ENCODE data around the gene SLC25A17.
"Not testable (repeated sequence)": the region's sequence is repeated elsewhere in the genome, so short reads cannot be mapped to it uniquely, and the experiment has no call there.

Gene SLC25A17

DNA sequence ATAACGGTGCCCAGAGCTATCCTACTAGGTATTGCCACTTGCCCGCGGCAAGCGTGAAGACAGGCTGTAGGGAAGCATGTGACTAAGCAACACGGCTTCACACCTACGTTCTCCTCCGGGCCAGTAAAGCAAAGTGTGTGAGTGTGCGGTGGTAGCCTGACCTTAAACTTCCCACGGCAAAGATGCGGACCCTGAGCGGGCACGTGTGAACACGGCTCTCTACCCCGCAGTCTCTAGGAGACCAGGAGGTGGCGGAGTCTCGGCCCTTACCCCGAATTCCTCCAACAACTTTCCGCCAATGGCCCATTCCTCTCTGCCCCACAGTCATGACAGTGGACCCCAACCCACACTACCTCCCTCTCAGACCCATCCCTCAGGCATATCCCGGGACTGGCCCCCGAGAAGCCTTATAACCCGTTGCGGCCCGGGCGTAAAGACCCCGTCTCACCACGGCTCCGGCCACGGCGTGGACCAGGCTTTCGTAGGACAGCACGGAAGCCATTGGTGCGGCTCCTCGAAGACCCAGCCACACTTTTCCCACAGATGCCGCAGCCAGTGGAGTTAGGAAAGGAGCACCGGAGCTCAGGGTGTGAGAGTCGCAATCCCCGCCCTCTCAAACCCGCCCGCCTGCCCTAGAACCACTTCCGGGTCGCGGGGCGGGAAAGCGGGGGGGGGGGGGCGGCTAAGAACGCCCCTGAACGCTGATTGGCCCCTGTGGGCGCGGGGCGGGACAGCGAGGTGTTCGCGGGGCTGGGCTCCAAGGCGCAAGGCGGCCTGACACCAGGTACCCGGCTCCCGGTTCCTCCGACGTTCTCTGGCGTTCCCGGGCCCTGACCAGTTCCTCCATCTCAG lies at the start of gene SLC25A17:
SLC25A17 (minus strand) TSS at position 600 of the 852 bp plus-strand sequence; CDS start at position 502, 98 bp downstream.
- H3K4me3 ChIP-seq (ENCODE audit: control insufficient read depth, low read depth, low read length), result peak within 1 kb of the TSS; percentile 99
- TF ChIP-seq CTCF (conservative IDR thresholded peaks at IDR 0.05; ENCODE audit: control insufficient read depth, insufficient read depth, low read depth, low read length), result peak; percentile 43
- DNase-seq (ENCODE audit: low read depth), result peak; percentile 68

DNA sequence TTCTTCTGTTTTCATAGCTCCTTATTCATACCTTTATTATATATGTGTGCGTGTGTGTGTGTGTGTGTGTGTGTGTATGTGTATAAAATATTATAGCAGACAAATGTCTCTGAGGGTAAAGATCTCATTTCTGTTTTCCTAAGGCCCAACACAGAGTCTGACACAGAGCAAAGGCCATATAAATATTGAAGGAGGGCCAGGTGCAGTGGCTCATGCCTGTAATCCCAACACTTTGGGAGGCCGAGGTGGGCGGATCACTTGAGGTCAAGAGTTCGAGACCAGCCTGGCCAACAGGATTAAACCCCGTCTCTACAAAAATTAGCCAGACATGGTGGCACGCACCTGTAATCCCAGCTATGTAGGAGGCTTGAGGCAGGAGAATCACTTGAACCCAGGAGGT lies 49.2 kb upstream of the SLC25A17 start:
- DNase-seq (ENCODE audit: low read depth); H3K4me3 ChIP-seq (ENCODE audit: control insufficient read depth, low read depth, low read length): not testable (repeated sequence)

- no peak overlapping the region for H3K4me3 ChIP-seq (ENCODE audit: control insufficient read depth, low read depth, low read length)
- TF ChIP-seq CTCF (conservative IDR thresholded peaks at IDR 0.05; ENCODE audit: control insufficient read depth, insufficient read depth, low read depth, low read length), result no peak
- no peak for DNase-seq (ENCODE audit: low read depth)
Measured at GRCh38 chr22:40867109-40867508, 48.0 kb upstream of the SLC25A17 start.

- no peak overlapping the region for H3K4me3 ChIP-seq (ENCODE audit: control insufficient read depth, low read depth, low read length)
- DNase-seq (ENCODE audit: low read depth), result no peak
- TF ChIP-seq CTCF (conservative IDR thresholded peaks at IDR 0.05; ENCODE audit: control insufficient read depth, insufficient read depth, low read depth, low read length), result no peak
Measured at GRCh38 chr22:40862537-40862936, 43.4 kb upstream of the SLC25A17 start.

- no peak for DNase-seq (ENCODE audit: low read depth)
- TF ChIP-seq CTCF (conservative IDR thresholded peaks at IDR 0.05; ENCODE audit: control insufficient read depth, insufficient read depth, low read depth, low read length), result no peak
- H3K4me3 ChIP-seq (ENCODE audit: control insufficient read depth, low read depth, low read length), result no peak within 1 kb of the TSS
Measured at GRCh38 chr22:40862013-40862412, 42.9 kb upstream of the SLC25A17 start, which contains the start of gene DNAJB7. Gene DNAJB7, minus strand, starts transcription at chr22:40862113. Its CDS starts 119 bp downstream, at chr22:40861994.

DNA sequence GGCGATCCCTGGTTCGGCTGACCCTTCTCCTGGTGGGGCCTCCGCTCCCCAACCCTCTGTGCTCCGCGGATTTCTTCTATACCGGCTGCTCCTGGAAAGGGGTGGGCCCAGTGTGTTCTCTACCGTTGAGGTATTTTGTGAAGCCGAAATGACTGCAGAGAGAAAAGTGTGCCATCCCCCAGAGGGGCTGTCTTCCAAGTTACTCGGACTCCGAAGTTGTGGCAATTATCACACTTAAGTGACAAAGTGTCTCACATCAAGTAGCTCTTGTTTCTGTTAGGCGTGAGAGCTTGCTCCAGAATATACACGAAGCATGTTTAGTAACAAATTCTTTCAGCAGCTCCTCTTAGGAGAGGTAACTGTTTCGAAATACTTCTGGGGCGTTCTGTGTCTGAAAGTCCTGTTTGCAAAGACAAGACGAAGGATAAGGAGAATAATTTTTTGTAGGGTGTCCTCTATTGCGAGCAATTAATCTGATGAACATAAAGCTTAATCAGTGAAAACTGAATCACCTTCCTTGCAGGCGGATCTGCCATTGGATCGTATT lies 38.2 kb upstream of the SLC25A17 start:
- no peak for TF ChIP-seq CTCF (conservative IDR thresholded peaks at IDR 0.05; ENCODE audit: control insufficient read depth, insufficient read depth, low read depth, low read length)
- DNase-seq (ENCODE audit: low read depth), result no peak
- H3K4me3 ChIP-seq (ENCODE audit: control insufficient read depth, low read depth, low read length), result peak overlapping the region; percentile 99

Data from fibroblast of mammary gland (primary cell).